SK-N-SH (cell line): Measurements from ENCODE around the gene GGTLC3.
"Not testable (repeated sequence)": the region's sequence is repeated elsewhere in the genome, so short reads cannot be mapped to it uniquely, and the experiment has no call there.

Experiments
- CTCF ChIP-seq: fragments of 200-600 bp; sonication (generic); IDR thresholded peaks from 2 replicates; pipeline ENCODE4 v1.6.1; 2017; ENCODE audit warnings: antibody characterized with exemption, mild to moderate bottlenecking, moderate library complexity
- EP300 ChIP-seq, 2 experiments: IDR thresholded peaks; 2 replicates each; pipeline versions ENCODE4 v1.4.0 to v1.6.1; 2012; ENCODE audit warnings: borderline replicate concordance in 1 of 2, low read depth in 1 of 2, low read length in 1 of 2
- MAX ChIP-seq: IDR thresholded peaks from 2 replicates; pipeline ENCODE4 v1.4.0; 2012; ENCODE audit warnings: low read depth
- POLR2AphosphoS5 ChIP-seq: IDR thresholded peaks from 2 replicates; pipeline ENCODE4 v1.6.1; 2012; ENCODE audit warnings: low read depth, low read length
- RAD21 ChIP-seq: IDR thresholded peaks from 2 replicates; pipeline ENCODE4 v1.6.1; 2012; ENCODE audit warnings: mild to moderate bottlenecking, low read length
- REST ChIP-seq: IDR thresholded peaks from 2 replicates; pipeline ENCODE4 v1.6.1; 2012; ENCODE audit warnings: mild to moderate bottlenecking, low read depth, low read length, moderate library complexity
- SIN3A ChIP-seq: IDR thresholded peaks from 2 replicates; pipeline ENCODE4 v1.6.1; 2012; ENCODE audit warnings: low read depth, mild to moderate bottlenecking, low read length, moderate library complexity, borderline replicate concordance
- YY1 ChIP-seq: IDR thresholded peaks from 2 replicates; pipeline ENCODE4 v1.4.0; 2012; ENCODE audit warnings: low read depth, mild to moderate bottlenecking
- ZBTB33 ChIP-seq: IDR thresholded peaks from 2 replicates; pipeline ENCODE4 v1.4.0; 2012; ENCODE audit warnings: low read depth, borderline replicate concordance

GRCh38 chr22:18533633-18534032 lies 15.7 kb upstream of the GGTLC3 start:
- TF ChIP-seq CTCF; MAX; RAD21; EP300 (IDR thresholded peaks at IDR 0.05; ENCODE audit: borderline replicate concordance in 1 of 2, low read depth in 1 of 2, low read length in 1 of 2); YY1; SIN3A; POLR2AphosphoS5; REST; ZBTB33: not testable (repeated sequence)
